Naive thymus-derived CD4-positive, alpha-beta T cell (primary cell): ENCODE data around the gene RAD51B. TPM values are rescaled to one million over a fixed set of nuclear protein-coding genes. Genes with fewer than 3 reads are reported as not detected.
A peak's percentile ranks its signal among the peaks of the same experiment; 100 is the strongest.

Experiments used
- ATAC-seq: fragments of 150-1000 bp; cut with Tn5 transposase; 2 replicates; pipeline ENCODE4 v1.10.0; 2021; ENCODE audit warnings: mild to moderate bottlenecking, moderate library complexity
- CTCF ChIA-PET: fragments of 350-600 bp; sonication (Branson Sonifier 250); formaldehyde crosslinking; loops from one replicate; lab custom pipeline; 2021; ENCODE audit warnings: antibody characterized with exemption; lab: Charles Lee
- POLR2A ChIA-PET: fragments of 350-600 bp; sonication (Branson Sonifier 250); formaldehyde crosslinking; loops from one replicate; lab custom pipeline; 2021; ENCODE audit warnings: antibody characterized with exemption, inconsistent platforms; lab: Charles Lee
- DNase-seq, 9 donors: peaks; one replicate each; pipeline versions ENCODE4 v3.0.0 to v3.0.0-alpha.2; 2020 to 2022; ENCODE audit warnings: mixed read lengths in 1 of 9
- H3K27ac ChIP-seq: one replicate; pipeline ENCODE4 v1.7.0; 2013; ENCODE audit warnings: mild to moderate bottlenecking, low read depth, low read length, moderate library complexity
- H3K27me3 ChIP-seq, 2 donors: one replicate each; pipeline ENCODE4 v1.7.0; 2013; ENCODE audit warnings: low read length in 2 of 2, mild to moderate bottlenecking in 2 of 2, moderate library complexity in 2 of 2; ENCODE audit not compliant: control insufficient read depth in 2 of 2, insufficient read depth in 2 of 2
- H3K36me3 ChIP-seq, 3 experiments: 1 replicate in 2 of 3; 2 replicates in 1 of 3; pipeline ENCODE4 v1.7.0; 2013; ENCODE audit warnings: low read length in 3 of 3, mild to moderate bottlenecking in 3 of 3, moderate library complexity in 1 of 3; ENCODE audit not compliant: insufficient read depth in 3 of 3, control insufficient read depth in 2 of 3
- H3K4me1 ChIP-seq, 2 donors: one replicate each; pipeline ENCODE4 v1.7.0; 2013; ENCODE audit warnings: low read length in 2 of 2, mild to moderate bottlenecking in 2 of 2, moderate library complexity in 1 of 2; ENCODE audit not compliant: control insufficient read depth in 2 of 2, insufficient read depth in 2 of 2
- H3K4me3 ChIP-seq: 2 replicates; pipeline ENCODE4 v1.7.0; 2013; ENCODE audit warnings: mild to moderate bottlenecking, low read length
- H3K9me3 ChIP-seq, 3 experiments: 1 replicate in 2 of 3; 2 replicates in 1 of 3; pipeline ENCODE4 v1.7.0; 2013; ENCODE audit warnings: low read length in 3 of 3; ENCODE audit not compliant: control insufficient read depth in 2 of 3
- H3K27ac Mint-ChIP-seq, 9 donors: one replicate each; pipeline ENCODE4 v1.8.0; 2020 to 2022; ENCODE audit warnings: mixed read lengths in 9 of 9, mild to moderate bottlenecking in 8 of 9, moderate library complexity in 5 of 9, inconsistent platforms in 2 of 9
- H3K27me3 Mint-ChIP-seq, 5 donors: one replicate each; pipeline ENCODE4 v1.8.0; 2021 to 2022; ENCODE audit warnings: mixed read lengths in 5 of 5, mild to moderate bottlenecking in 1 of 5
- H3K36me3 Mint-ChIP-seq, 5 donors: one replicate each; pipeline ENCODE4 v1.8.0; 2020 to 2022; ENCODE audit warnings: mixed read lengths in 5 of 5, mild to moderate bottlenecking in 3 of 5, inconsistent platforms in 1 of 5
- H3K4me1 Mint-ChIP-seq, 7 donors: one replicate each; pipeline ENCODE4 v1.8.0; 2020 to 2022; ENCODE audit warnings: mixed read lengths in 7 of 7, mild to moderate bottlenecking in 3 of 7, inconsistent platforms in 1 of 7
- H3K4me3 Mint-ChIP-seq, 10 donors: one replicate each; pipeline ENCODE4 v1.8.0; 2020 to 2022; ENCODE audit warnings: mild to moderate bottlenecking in 10 of 10, mixed read lengths in 10 of 10, moderate library complexity in 6 of 10, inconsistent platforms in 2 of 10
- H3K9me3 Mint-ChIP-seq, 11 donors: one replicate each; pipeline ENCODE4 v1.8.0; 2020 to 2022; ENCODE audit warnings: mixed read lengths in 11 of 11, mild to moderate bottlenecking in 4 of 11, inconsistent platforms in 1 of 11, moderate library complexity in 1 of 11
- intact Hi-C, 2 donors: fragments of 100-400 bp; cut with micrococcal nuclease; formaldehyde crosslinking; loops; one replicate each; pipeline ENCODE4 v1.15.1; 2023
- polyA plus RNA-seq, 2 donors: library from polyadenylated mRNA; unstranded; fragments of 300-500 nt; fragmentation: Illumina TruSeq; gene quantifications; one replicate each; pipeline ENCODE4 v1.2.3, GENCODE V29; 2021
- total RNA-seq, 6 experiments: library from RNA in 5 of 6; stranded (reverse) in 5 of 6; gene quantifications; 1 replicate in 5 of 6; 2 replicates in 1 of 6; pipeline ENCODE4 v1.2.3 and lab custom pipeline; 2021 to 2026

RAD51B gene
- total and polyA plus RNA-seq, 7 experiments from 2014 or later = 15.0 to 42.2 (median 28.8) TPM

- Histone ChIP-seq H3K36me3 (no peaks in the 10 kb centered on the region), H3K27me3 (no peaks in the 10 kb centered on the region), H3K4me3 (no peak overlapping the region), H3K9me3 (no peaks in the 10 kb centered on the region), H3K4me1 (no peaks in the 10 kb centered on the region), H3K27ac (no peak overlapping the region)
- Mint-ChIP-seq H3K4me1 (peaks cover 0 to 2% (median 0%) of the 10 kb centered on the region in 7 donors), H3K36me3 (no peaks in the 10 kb centered on the region), H3K9me3 (no peaks in the 10 kb centered on the region), H3K27me3 (no peaks in the 10 kb centered on the region), H3K27ac (no peak overlapping the region), H3K4me3 (no peak overlapping the region)
- intact Hi-C loops = loop anchor here (1.0 to 5.0 kb wide), 4 partner anchors 308 to 900 kb away; no protein-coding TSS in a partner anchor
- ChIA-PET POLR2A (interaction anchor here (0.6 kb wide), 1 partner anchor 113 kb away, joined by 3 read pairs; no protein-coding TSS in a partner anchor), CTCF (interaction anchor here (0.7 to 2.1 kb wide), 8 partner anchors 10 to 1147 kb away, joined by 3 to 17 read pairs (median 4); no protein-coding TSS in a partner anchor)
- ATAC-seq (peak; percentile 80), DNase-seq (peak in 7 of 9 donors; percentile 22 to 57 (median 49))
Measured at GRCh38 chr14:67943947-67944346, 124.4 kb downstream of the RAD51B start.

GRCh38 chr14:67944605-67945004 is 125.0 kb downstream of the RAD51B start:
- Mint-ChIP-seq H3K4me1 (peaks cover 0 to 2% (median 0%) of the 10 kb centered on the region in 7 donors), H3K27ac (no peak overlapping the region), H3K4me3 (no peak overlapping the region), H3K36me3 (peaks cover 0 to 6% (median 0%) of the 10 kb centered on the region in 5 donors), H3K27me3 (no peaks in the 10 kb centered on the region), H3K9me3 (no peaks in the 10 kb centered on the region)
- Histone ChIP-seq H3K36me3 (no peaks in the 10 kb centered on the region), H3K9me3 (no peaks in the 10 kb centered on the region), H3K27me3 (no peaks in the 10 kb centered on the region), H3K4me1 (no peaks in the 10 kb centered on the region), H3K4me3 (no peak overlapping the region), H3K27ac (no peak overlapping the region)
- CTCF ChIA-PET = interaction anchor here (0.6 to 2.1 kb wide), 9 partner anchors 10 to 1146 kb away, joined by 3 to 17 read pairs (median 4); no protein-coding TSS in a partner anchor
- intact Hi-C loops = loop anchor here (1.0 to 5.0 kb wide), 4 partner anchors 308 to 900 kb away; no protein-coding TSS in a partner anchor
- POLR2A ChIA-PET = no interaction called here
- DNase-seq = no peak
- ATAC-seq = no peak

GRCh38 chr14:67949771-67950170 is 130.2 kb downstream of the RAD51B start:
- H3K27ac ChIP-seq = no peak overlapping the region
- no peaks in the 10 kb centered on the region for H3K27me3 ChIP-seq
- ChIA-PET CTCF (no interaction called here), POLR2A (no interaction called here)
- Mint-ChIP-seq H3K36me3 (peaks cover 0 to 8% (median 0%) of the 10 kb centered on the region in 5 donors), H3K9me3 (no peaks in the 10 kb centered on the region), H3K27me3 (no peaks in the 10 kb centered on the region), H3K4me3 (no peak overlapping the region), H3K4me1 (no peaks in the 10 kb centered on the region), H3K27ac (no peak overlapping the region)
- no peaks in the 10 kb centered on the region for H3K4me1 ChIP-seq
- ATAC-seq (no peak), DNase-seq (no peak)
- H3K9me3 ChIP-seq = no peaks in the 10 kb centered on the region
- intact Hi-C loops = no loop called here
- no peak overlapping the region for H3K4me3 ChIP-seq
- no peaks in the 10 kb centered on the region for H3K36me3 ChIP-seq

DNA sequence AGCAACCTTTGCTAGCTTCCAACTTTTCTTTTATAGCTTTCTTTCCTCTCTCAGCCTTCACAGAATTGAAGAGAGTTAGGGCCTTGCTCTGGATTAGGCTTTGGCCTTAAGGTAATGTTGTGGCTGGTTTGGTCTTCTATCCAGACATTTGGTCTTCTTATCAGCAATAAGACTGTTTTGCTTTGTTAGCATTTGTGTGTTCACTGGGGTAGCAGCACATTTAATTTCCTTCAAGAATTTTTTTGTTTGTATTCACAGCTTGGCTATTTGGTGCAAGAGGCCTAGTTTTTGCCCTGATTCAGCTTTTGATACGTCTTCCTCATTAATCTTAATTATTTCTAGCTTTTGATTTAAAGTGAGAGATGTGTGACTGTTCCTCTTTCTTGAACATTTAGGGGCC is 130.8 kb downstream of the RAD51B start:
- Mint-ChIP-seq H3K4me1 (no peaks in the 10 kb centered on the region), H3K27ac (peak overlapping the region in 1 of 9 donors; percentile 18), H3K4me3 (no peak overlapping the region), H3K36me3 (peaks cover 0 to 8% (median 0%) of the 10 kb centered on the region in 5 donors), H3K9me3 (no peaks in the 10 kb centered on the region), H3K27me3 (no peaks in the 10 kb centered on the region)
- Histone ChIP-seq H3K27ac (no peak overlapping the region), H3K36me3 (no peaks in the 10 kb centered on the region), H3K4me1 (no peaks in the 10 kb centered on the region), H3K27me3 (no peaks in the 10 kb centered on the region), H3K4me3 (no peak overlapping the region), H3K9me3 (no peaks in the 10 kb centered on the region)
- ChIA-PET CTCF (no interaction called here), POLR2A (no interaction called here)
- DNase-seq = no peak
- intact Hi-C loops = no loop called here
- no peak for ATAC-seq

DNA sequence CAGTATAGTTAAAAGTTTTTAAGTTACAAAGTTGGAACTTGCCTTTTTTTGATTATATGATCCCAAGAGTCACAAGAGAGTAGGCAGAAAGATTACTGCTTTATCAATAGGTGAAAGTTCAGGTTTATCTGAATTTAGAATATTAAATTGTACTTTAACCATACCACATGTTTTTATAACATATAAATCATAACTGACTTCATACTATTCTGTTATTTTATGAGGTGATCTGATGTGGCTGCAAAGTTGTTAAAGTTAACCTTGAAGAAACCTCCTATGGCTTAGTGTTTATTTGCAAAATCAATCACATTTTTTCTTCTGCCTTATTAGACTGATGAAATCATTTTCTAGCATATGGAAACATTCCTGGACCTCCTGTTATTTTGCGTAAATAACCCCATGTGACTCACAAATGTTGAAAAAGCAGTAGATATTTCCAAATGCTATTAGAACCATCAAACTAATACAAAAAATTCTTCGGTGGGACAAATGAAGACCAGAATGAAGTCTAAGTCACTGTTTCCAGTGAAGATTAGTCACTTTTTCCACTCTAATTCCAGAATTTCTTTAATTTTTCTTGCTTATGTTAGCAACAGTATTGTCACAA is 132.1 kb downstream of the RAD51B start:
- ChIA-PET CTCF (no interaction called here), POLR2A (no interaction called here)
- Histone ChIP-seq H3K9me3 (no peaks in the 10 kb centered on the region), H3K36me3 (no peaks in the 10 kb centered on the region), H3K27ac (no peak overlapping the region), H3K4me3 (no peak overlapping the region), H3K27me3 (no peaks in the 10 kb centered on the region), H3K4me1 (no peaks in the 10 kb centered on the region)
- DNase-seq (no peak), ATAC-seq (no peak)
- intact Hi-C loops = no loop called here
- Mint-ChIP-seq H3K27ac (no peak overlapping the region), H3K27me3 (no peaks in the 10 kb centered on the region), H3K9me3 (no peaks in the 10 kb centered on the region), H3K4me3 (no peak overlapping the region), H3K4me1 (no peaks in the 10 kb centered on the region), H3K36me3 (peaks cover 0 to 8% (median 0%) of the 10 kb centered on the region in 5 donors)

DNA sequence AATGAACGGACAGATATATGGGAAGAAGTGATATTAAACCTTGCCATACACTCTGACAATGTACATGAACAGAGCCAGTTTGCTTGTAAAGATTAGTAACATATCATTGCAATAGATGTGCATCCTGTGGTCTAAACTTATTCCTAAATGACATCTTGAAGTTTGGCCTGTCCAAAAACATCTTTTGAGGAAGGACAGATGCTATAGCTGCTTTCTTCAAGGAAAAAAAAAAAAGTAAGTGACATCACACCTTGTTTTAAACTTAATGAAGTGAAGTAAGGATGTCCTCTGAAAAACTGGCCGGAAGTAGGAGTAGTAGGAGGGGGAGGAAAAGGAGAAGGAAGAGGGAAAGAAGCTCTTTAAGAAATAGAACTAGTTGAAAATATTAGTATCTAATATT is 132.8 kb downstream of the RAD51B start:
- POLR2A ChIA-PET = no interaction called here
- Histone ChIP-seq H3K9me3 (no peaks in the 10 kb centered on the region), H3K4me1 (no peaks in the 10 kb centered on the region), H3K27ac (no peak overlapping the region), H3K36me3 (no peaks in the 10 kb centered on the region), H3K27me3 (no peaks in the 10 kb centered on the region), H3K4me3 (no peak overlapping the region)
- Mint-ChIP-seq H3K27ac (no peak overlapping the region), H3K4me1 (no peaks in the 10 kb centered on the region), H3K9me3 (no peaks in the 10 kb centered on the region), H3K36me3 (peaks cover 0 to 11% (median 0%) of the 10 kb centered on the region in 5 donors), H3K4me3 (no peak overlapping the region), H3K27me3 (no peaks in the 10 kb centered on the region)
- intact Hi-C loops = no loop called here
- ATAC-seq (no peak), DNase-seq (no peak)
- CTCF ChIA-PET = interaction anchor here (0.6 to 0.7 kb wide), 2 partner anchors 836 to 891 kb away, joined by 3 to 4 read pairs; no protein-coding TSS in a partner anchor

GRCh38 chr14:67952786-67953185 is 133.2 kb downstream of the RAD51B start:
- ChIA-PET CTCF (interaction anchor here (0.6 to 0.7 kb wide), 2 partner anchors 37 to 890 kb away, joined by 3 to 4 read pairs; no protein-coding TSS in a partner anchor), POLR2A (no interaction called here)
- no peaks in the 10 kb centered on the region for H3K27me3 ChIP-seq
- no peak for ATAC-seq
- H3K36me3 ChIP-seq = no peaks in the 10 kb centered on the region
- Mint-ChIP-seq H3K4me1 (no peaks in the 10 kb centered on the region), H3K9me3 (no peaks in the 10 kb centered on the region), H3K4me3 (no peak overlapping the region), H3K36me3 (peaks cover 0 to 11% (median 0%) of the 10 kb centered on the region in 5 donors), H3K27me3 (no peaks in the 10 kb centered on the region), H3K27ac (no peak overlapping the region)
- H3K9me3 ChIP-seq = no peaks in the 10 kb centered on the region
- DNase-seq = no peak
- H3K4me1 ChIP-seq = no peaks in the 10 kb centered on the region
- H3K27ac ChIP-seq = no peak overlapping the region
- H3K4me3 ChIP-seq = no peak overlapping the region
- intact Hi-C loops = no loop called here
